HL-60/S4 (cell line): ENCODE results near the gene VMO1.

Source experiments
- in situ Hi-C: fragments of 300-500 bp; cut with MboI; formaldehyde crosslinking; loops from 2 replicates; pipeline ENCODE4 v1.14.3; 2022; ENCODE audit warnings: low sequenced_read_pairs

VMO1 gene

GRCh38 chr17:4800462-4801196 lies 14.5 kb upstream of the VMO1 start:
- in situ Hi-C loops, result no loop called here

GRCh38 chr17:4796552-4796920 lies 10.4 kb upstream of the VMO1 start:
- in situ Hi-C loops, result no loop called here

- in situ Hi-C loops, result no loop called here
Measured at GRCh38 chr17:4795168-4795567, 9.0 kb upstream of the VMO1 start.

DNA sequence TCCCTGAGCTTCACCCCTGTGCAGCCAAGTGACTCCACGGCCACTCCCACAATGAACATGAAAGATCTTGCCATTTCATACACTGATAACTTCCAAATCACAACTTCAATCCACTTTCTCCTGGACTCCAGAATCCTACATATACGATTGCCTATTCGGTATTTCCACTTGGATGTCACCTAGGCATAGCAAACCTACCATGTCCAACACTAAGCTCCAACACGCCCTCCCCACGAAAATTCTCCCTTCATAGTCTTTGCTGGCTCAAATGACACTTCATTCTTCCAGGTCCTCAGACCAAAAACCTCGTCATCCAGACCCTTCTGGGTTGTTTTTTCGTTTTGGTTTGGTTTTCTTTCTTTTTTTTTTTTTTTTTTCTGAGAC lies 4.5 kb upstream of the VMO1 start:
- in situ Hi-C loops, result no loop called here

- in situ Hi-C loops, result no loop called here
Measured at GRCh38 chr17:4789951-4790704, 4.0 kb upstream of the VMO1 start.

- in situ Hi-C loops, result no loop called here
Measured at GRCh38 chr17:4789701-4789950, 3.5 kb upstream of the VMO1 start.

- in situ Hi-C loops, result no loop called here
Measured at GRCh38 chr17:4788807-4789700, 2.9 kb upstream of the VMO1 start, which contains the start of gene GLTPD2. TSS of gene GLTPD2 (plus strand) at chr17:4788964. CDS start at chr17:4789012, 48 bp downstream.

DNA sequence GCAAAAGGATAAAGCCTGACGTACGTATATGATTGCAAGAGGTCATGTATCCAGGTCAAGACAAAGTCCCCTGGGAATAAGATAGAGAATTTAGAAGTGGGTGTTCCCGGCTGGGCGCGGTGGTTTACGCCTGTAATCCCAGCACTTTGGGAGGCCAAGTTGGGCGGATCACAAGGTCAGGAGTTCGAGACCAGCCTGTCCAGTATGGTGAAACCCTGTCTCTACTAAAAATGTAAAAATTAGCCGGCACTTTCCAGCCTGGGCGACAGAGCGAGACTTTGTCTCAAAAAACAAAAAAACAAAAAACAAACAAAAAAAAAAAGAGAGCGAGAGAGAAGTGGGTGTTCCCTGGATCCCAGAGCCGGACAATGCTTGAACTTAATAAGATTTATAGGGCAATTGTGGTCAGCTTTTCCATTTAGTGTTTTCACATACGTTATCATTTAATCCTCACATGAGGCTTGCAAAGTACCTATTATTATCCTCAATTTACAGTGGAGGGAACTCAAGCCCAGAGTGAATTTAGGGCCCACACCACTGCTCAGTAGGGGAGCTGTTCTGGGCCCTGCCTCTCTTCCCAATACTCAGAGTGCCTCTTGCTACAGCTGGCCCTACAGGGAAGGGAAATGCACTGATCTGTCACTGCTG lies 2.1 kb upstream of the VMO1 start:
- in situ Hi-C loops, result no loop called here

DNA sequence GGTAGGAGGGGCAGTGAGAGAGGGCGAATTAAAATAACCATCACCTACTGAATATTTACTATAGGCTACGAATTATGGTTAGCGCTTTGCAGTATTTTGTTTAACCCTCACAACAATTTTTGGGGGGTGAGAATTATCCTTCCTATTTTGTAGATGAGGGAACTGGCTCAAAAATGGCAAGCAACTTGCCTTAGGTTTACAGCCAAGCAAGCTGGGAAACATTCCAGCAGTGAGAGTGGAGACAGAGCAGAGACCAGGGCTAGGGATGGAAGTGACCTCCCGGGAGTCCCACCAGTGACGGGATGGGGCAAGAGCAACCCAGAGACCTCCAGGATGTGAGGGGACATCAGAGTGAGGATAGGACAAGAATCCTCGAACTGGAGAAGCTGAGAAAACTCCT lies 352 bp upstream of the VMO1 start:
- in situ Hi-C loops, result no loop called here

DNA sequence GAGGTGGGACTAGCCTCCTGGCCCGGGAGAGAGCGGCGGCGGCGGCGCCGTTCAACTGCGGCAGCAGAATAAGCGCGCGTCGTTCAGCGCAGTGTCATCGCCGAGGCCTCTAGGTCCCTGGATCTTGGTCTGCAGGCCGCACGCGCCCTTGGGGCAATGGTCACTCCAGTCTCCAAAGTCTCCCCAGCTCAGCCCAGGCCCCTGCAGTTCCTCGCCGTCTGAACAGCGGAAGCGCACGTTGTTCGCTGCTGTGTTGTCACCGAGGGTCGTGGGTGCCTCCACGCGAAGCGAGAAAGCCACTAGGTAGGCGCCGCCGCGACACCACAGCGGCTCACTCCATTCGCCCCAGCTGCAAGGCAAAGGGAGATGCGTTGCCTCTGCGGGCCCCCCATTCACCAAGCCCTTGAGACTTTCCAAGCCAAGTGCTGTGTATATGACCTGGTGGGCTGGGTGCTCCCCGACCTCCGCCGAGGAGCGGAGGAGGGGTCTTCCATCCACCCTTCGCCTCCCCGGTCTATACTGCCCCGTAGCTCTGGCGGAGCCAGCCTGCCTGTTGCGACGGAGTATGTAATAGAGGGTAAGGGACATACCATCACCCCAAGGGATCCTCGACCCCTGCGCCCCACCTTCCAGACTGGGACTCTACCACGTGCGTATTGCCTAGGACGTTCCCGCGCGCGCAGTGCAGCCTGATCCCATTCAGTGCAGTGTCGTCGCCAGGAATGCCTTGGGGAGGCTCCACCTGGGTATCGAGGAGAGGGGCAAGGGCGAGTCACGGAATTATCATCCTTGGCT lies 656 bp downstream of the VMO1 start:
- in situ Hi-C loops, result no loop called here

DNA sequence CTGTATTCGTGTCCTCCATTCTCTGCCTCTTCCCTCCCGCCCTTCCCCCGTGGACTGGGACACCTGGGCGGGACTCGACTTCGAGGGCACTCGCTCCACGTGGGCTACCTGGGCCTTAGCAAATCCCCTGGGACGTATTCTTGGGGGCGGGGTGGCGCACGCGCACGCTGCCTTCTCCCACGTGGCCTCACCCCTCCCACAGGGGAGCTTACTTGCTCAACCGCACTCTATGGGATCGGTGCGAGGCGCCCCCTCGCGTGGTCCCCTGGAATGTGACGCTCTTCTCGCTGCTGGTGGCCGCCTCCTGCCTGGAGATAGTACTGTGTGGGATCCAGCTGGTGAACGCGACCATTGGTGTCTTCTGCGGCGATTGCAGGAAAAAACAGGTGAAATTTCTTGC lies 3.5 kb downstream of the VMO1 start:
- in situ Hi-C loops, result no loop called here

DNA sequence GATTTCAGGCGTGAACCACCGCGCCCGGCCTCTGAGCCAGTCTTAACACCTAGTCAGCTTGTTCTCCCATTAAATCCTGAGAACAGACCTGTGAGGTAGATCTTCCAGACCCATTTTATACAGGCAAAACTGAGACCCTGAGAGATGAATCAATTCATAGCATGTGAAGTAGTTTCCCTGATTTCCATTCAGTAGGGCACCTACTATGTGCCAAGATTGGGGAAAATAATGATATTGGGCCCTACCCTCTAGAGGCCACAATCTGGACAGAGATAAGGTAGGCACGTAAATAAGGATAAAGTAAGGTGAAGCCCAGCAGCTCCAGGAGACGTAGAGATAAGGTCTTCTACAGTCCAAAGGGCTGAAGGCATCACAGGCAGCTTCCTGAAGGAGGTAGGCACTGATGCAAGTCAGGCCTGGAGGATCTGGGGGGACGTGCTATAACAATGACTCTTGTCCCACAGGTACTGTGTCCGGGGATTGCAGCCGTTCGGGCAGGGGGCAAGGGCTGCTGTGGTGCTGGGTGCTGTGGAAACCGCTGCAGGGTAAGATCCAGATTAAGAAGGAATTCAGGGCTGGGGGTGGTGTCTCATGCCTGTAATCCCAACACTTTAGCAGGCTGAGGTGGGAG lies 5.7 kb downstream of the VMO1 start:
- in situ Hi-C loops, result no loop called here

GRCh38 chr17:4777969-4778760 lies 8.0 kb downstream of the VMO1 start:
- in situ Hi-C loops, result no loop called here

- in situ Hi-C loops, result no loop called here
Measured at GRCh38 chr17:4772235-4772613, 13.9 kb downstream of the VMO1 start.

DNA sequence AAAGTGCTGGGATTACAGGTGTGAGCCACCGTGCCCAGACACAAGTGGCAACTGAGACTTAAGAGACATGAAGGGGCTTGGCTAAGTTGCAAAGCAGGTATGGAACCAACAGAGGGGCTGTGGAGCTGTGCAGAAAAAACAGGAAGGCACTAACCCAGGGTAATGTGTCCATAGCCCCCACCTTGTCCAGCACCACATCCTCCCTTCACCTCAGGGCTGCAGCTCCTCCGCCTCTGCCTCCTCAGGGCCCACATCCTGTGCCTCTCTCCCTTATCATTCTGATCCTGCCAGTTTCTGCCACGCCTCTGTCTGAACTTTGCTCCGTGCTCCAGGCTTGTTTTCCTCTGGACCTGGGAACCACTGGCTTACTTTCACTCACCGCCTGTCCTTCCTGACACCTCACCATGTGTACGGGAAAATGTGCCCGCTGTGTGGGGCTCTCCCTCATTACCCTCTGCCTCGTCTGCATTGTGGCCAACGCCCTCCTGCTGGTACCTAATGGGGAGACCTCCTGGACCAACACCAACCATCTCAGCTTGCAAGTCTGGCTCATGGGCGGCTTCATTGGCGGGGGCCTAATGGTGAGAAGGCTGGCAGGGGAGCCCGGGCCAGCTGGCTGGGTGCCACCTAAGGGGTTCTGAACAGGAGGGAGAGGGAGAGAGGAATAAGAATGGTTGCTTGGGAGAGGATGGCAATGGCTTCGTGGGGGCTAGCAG lies 14.5 kb downstream of the VMO1 start, which contains the start of gene TM4SF5:
TSS of gene TM4SF5 (plus strand) at position 368 of the 716 bp plus-strand sequence. CDS start at position 405, 37 bp downstream.
- in situ Hi-C loops, result no loop called here

- in situ Hi-C loops, result no loop called here
Measured at GRCh38 chr17:4769628-4770027, 16.5 kb downstream of the VMO1 start.

GRCh38 chr17:4768298-4768697 lies 17.9 kb downstream of the VMO1 start:
- in situ Hi-C loops, result no loop called here

GRCh38 chr17:4766723-4767122 lies 19.4 kb downstream of the VMO1 start:
- in situ Hi-C loops, result no loop called here
